B cell (primary cell): ENCODE results near the gene DSC1. TPM values are rescaled to one million over a fixed set of nuclear protein-coding genes. Genes with fewer than 3 reads are reported as not detected.

Experiments used
- ATAC-seq: fragments of 200-7000 bp; cut with Tn5 transposase; one replicate; pipeline ENCODE4 v1.10.0; 2021; ENCODE audit warnings: low read depth, mild to moderate bottlenecking, moderate number of reproducible peaks, moderate library complexity
- CTCF ChIA-PET: fragments of 350-600 bp; sonication (Branson Sonifier 250); formaldehyde crosslinking; loops from one replicate; lab custom pipeline; 2021; ENCODE audit warnings: antibody characterized with exemption, inconsistent platforms; lab: Charles Lee
- POLR2A ChIA-PET: fragments of 350-600 bp; sonication (Branson Sonifier 250); formaldehyde crosslinking; loops from one replicate; lab custom pipeline; 2021; ENCODE audit warnings: antibody characterized with exemption; lab: Charles Lee
- DNase-seq: peaks from one replicate; pipeline ENCODE4 v3.0.0; 2013
- H2AFZ ChIP-seq: 2 replicates; pipeline ENCODE4 v1.6.1; 2012; ENCODE audit warnings: mild to moderate bottlenecking, low read depth, low read length; ENCODE audit not compliant: insufficient read depth, poor library complexity, severe bottlenecking
- H3K27ac ChIP-seq, 2 donors: 1 replicate in 1 of 2; 2 replicates in 1 of 2; pipeline ENCODE4 v1.5.1; 2012 to 2013; ENCODE audit warnings: low read length in 2 of 2, mild to moderate bottlenecking in 2 of 2, moderate library complexity in 1 of 2
- H3K27me3 ChIP-seq, 4 experiments: fragments of 200-600 bp in 1 of 4; sonication (generic) in 1 of 4; replicated peaks in 1 of 4; 1 replicate in 2 of 4; 2 replicates in 2 of 4; pipeline versions ENCODE4 v1.6.1 to v1.7.0; 2013 to 2016; ENCODE audit warnings: low read length in 3 of 4, mild to moderate bottlenecking in 2 of 4, mixed read lengths in 1 of 4, moderate library complexity in 1 of 4; ENCODE audit not compliant: insufficient read depth in 4 of 4, control insufficient read depth in 3 of 4; ENCODE audit errors: control extremely low read depth in 1 of 4
- H3K36me3 ChIP-seq, 2 experiments: replicated peaks in 1 of 2; 1 replicate in 1 of 2; 2 replicates in 1 of 2; pipeline versions ENCODE4 v1.6.1 to v1.7.1; 2013; ENCODE audit warnings: low read length in 1 of 2; ENCODE audit not compliant: insufficient read depth in 2 of 2, control insufficient read depth in 1 of 2; ENCODE audit errors: control extremely low read depth in 1 of 2, extremely low read depth in 1 of 2
- H3K4me1 ChIP-seq, 2 donors: fragments of 200-600 bp in 1 of 2; sonication (generic) in 1 of 2; 1 replicate in 1 of 2; 2 replicates in 1 of 2; pipeline versions ENCODE4 v1.5.1 to v1.6.1; 2013 to 2017; ENCODE audit warnings: low read length in 2 of 2; ENCODE audit not compliant: control insufficient read depth in 2 of 2, insufficient read depth in 2 of 2
- H3K4me2 ChIP-seq: replicated peaks from 2 replicates; pipeline ENCODE3; 2012; ENCODE audit warnings: mild to moderate bottlenecking, low read depth, low read length; ENCODE audit not compliant: poor library complexity, severe bottlenecking
- H3K4me3 ChIP-seq, 5 experiments: fragments of 200-600 bp in 1 of 5; sonication (generic) in 1 of 5; 1 replicate in 3 of 5; 2 replicates in 2 of 5; pipeline versions ENCODE4 v1.5.1 to v1.7.0; 2011 to 2016; ENCODE audit warnings: low read length in 4 of 5, mild to moderate bottlenecking in 4 of 5, low read depth in 2 of 5, control low read depth in 1 of 5, moderate library complexity in 1 of 5; ENCODE audit not compliant: insufficient read depth in 1 of 5; ENCODE audit errors: control extremely low read depth in 1 of 5, extremely low read depth in 1 of 5
- H3K79me2 ChIP-seq: fragments of 200-600 bp; sonication (generic); one replicate; pipeline ENCODE4 v1.6.0; 2016; ENCODE audit warnings: low read length; ENCODE audit not compliant: control insufficient read depth, insufficient read depth
- H3K9ac ChIP-seq: fragments of 200-600 bp; sonication (generic); 2 replicates; pipeline ENCODE4 v1.6.1; 2017; ENCODE audit warnings: mild to moderate bottlenecking, low read length, moderate library complexity
- H3K9me3 ChIP-seq, 3 donors: one replicate each; pipeline versions ENCODE4 v1.6.1 to v1.7.1; 2013; ENCODE audit warnings: low read length in 2 of 3; ENCODE audit not compliant: control insufficient read depth in 2 of 3, insufficient read depth in 1 of 3; ENCODE audit errors: control extremely low read depth in 1 of 3
- H4K20me1 ChIP-seq: 2 replicates; pipeline ENCODE4 v1.6.0; 2012; ENCODE audit warnings: mild to moderate bottlenecking, low read length; ENCODE audit not compliant: insufficient read depth, control insufficient read depth, poor library complexity, severe bottlenecking
- H3K27ac Mint-ChIP-seq: one replicate; pipeline ENCODE4 v1.8.0; 2021; ENCODE audit warnings: mixed read lengths
- H3K27me3 Mint-ChIP-seq: one replicate; pipeline ENCODE4 v1.8.0; 2021; ENCODE audit warnings: mixed read lengths
- H3K4me1 Mint-ChIP-seq: one replicate; pipeline ENCODE4 v1.8.0; 2021; ENCODE audit warnings: mixed read lengths
- H3K4me3 Mint-ChIP-seq: one replicate; pipeline ENCODE4 v1.8.0; 2021; ENCODE audit warnings: mixed read lengths
- H3K9me3 Mint-ChIP-seq: one replicate; pipeline ENCODE4 v1.8.0; 2022; ENCODE audit warnings: mixed read lengths; ENCODE audit not compliant: insufficient read depth
- CTCF ChIP-seq: fragments of 200-600 bp; IDR thresholded peaks from one replicate; pipeline ENCODE4 v1.8.0; 2022; ENCODE audit warnings: antibody characterized with exemption, mild to moderate bottlenecking
- EZH2 ChIP-seq: IDR thresholded peaks from 2 replicates; pipeline ENCODE4 v1.6.1; 2012; ENCODE audit warnings: borderline replicate concordance, low read depth, mild to moderate bottlenecking, moderate library complexity, low read length; ENCODE audit not compliant: insufficient read depth, poor library complexity, severe bottlenecking
- WGBS: methylation state at CpG from one replicate; pipeline ENCODE4 v1.1.5; 2013; ENCODE audit warnings: missing lambda C conversion rate; ENCODE audit not compliant: insufficient coverage; 5-methylcytosine and 5-hydroxymethylcytosine counted together
- intact Hi-C: fragments of 100-400 bp; cut with micrococcal nuclease; formaldehyde crosslinking; loops from one replicate; pipeline ENCODE4 v1.10.0; 2022
- polyA plus RNA-seq: library from polyadenylated mRNA; depleted of rRNA; stranded (reverse); fragments of >200 nt; gene quantifications from 2 replicates; pipeline ENCODE4 v1.2.3, GENCODE V29; 2012
- total RNA-seq, 2 donors: library from RNA; stranded (reverse); fragments of 120-200 nt in 1 of 2; gene quantifications; 1 replicate in 1 of 2; 2 replicates in 1 of 2; pipeline versions ENCODE4 v1.2.3 to v1.2.4, GENCODE V29; 2013 to 2022

DSC1 gene
- total and polyA plus RNA-seq, 2 donors (not counting 1 experiment from before 2014, with no cell fraction given): not detected

GRCh38 chr18:31102025-31102684 lies 60.5 kb downstream of the DSC1 start, which contains the start of gene DSC2:
DSC2 (minus strand) TSS chr18:31102421; CDS start chr18:31101971, 450 bp downstream.
- CTCF ChIA-PET: no interaction called here
- Histone ChIP-seq H2AFZ (no peak within 1 kb of the TSS), H3K4me2 (no peak within 1 kb of the TSS), H3K79me2 (no peaks in the 10 kb centered on the region), H4K20me1 (no peaks in the 10 kb centered on the region), H3K9ac (no peak within 1 kb of the TSS), H3K9me3 (peaks cover 0 to 11% (median 0%) of the 10 kb centered on the region in 3 donors), H3K27me3 (peaks cover 0 to 13% (median 3%) of the 10 kb centered on the region in 4 experiments), H3K27ac (no peak within 1 kb of the TSS), H3K4me3 (no peak within 1 kb of the TSS), H3K4me1 (no peaks in the 10 kb centered on the region), H3K36me3 (no peaks in the 10 kb centered on the region)
- Mint-ChIP-seq H3K4me3 (no peak within 1 kb of the TSS), H3K27ac (no peak within 1 kb of the TSS), H3K4me1 (no peaks in the 10 kb centered on the region), H3K9me3 (no peaks in the 10 kb centered on the region), H3K27me3 (peaks cover 34% of the 10 kb centered on the region)
- WGBS: 17% methylated on average over 43 of the region's 44 CpGs
- intact Hi-C loops: no loop called here
- TF ChIP-seq EZH2: no peak
- no peak for TF ChIP-seq CTCF
- no peak for DNase-seq
- ATAC-seq: no peak
- POLR2A ChIA-PET: no interaction called here
